Activated B cell treated with CpG ODN at 0.5 μM for 24 hours (primary cell): ENCODE measurements around the gene RAC2. TPM values are rescaled to one million over a fixed set of nuclear protein-coding genes. Genes with fewer than 3 reads are reported as not detected.
A peak's percentile ranks its signal among the peaks of the same experiment; 100 is the strongest.

Source experiments
- ATAC-seq: fragments of 200-7000 bp; cut with Tn5 transposase; one replicate; pipeline ENCODE4 v1.10.0; 2021; ENCODE audit warnings: low read depth, mild to moderate bottlenecking, moderate library complexity
- CTCF ChIA-PET: fragments of 350-600 bp; sonication (Branson Sonifier 250); formaldehyde crosslinking; loops from one replicate; lab custom pipeline; 2021; ENCODE audit warnings: antibody characterized with exemption; lab: Charles Lee
- POLR2A ChIA-PET: fragments of 350-600 bp; sonication (Branson Sonifier 250); formaldehyde crosslinking; loops from one replicate; lab custom pipeline; 2021; ENCODE audit warnings: antibody characterized with exemption; lab: Charles Lee
- DNase-seq: peaks from one replicate; pipeline ENCODE4 v3.0.0; 2022
- H3K27ac Mint-ChIP-seq: one replicate; pipeline ENCODE4 v1.8.0; 2020; ENCODE audit warnings: mixed read lengths
- H3K27me3 Mint-ChIP-seq: one replicate; pipeline ENCODE4 v1.8.0; 2021; ENCODE audit warnings: mixed read lengths
- H3K36me3 Mint-ChIP-seq: one replicate; pipeline ENCODE4 v1.8.0; 2021; ENCODE audit warnings: low read depth, mixed read lengths
- H3K4me1 Mint-ChIP-seq: one replicate; pipeline ENCODE4 v1.8.0; 2021; ENCODE audit warnings: mixed read lengths
- H3K4me3 Mint-ChIP-seq: one replicate; pipeline ENCODE4 v1.8.0; 2020; ENCODE audit warnings: mild to moderate bottlenecking, mixed read lengths
- H3K9me3 Mint-ChIP-seq: one replicate; pipeline ENCODE4 v1.8.0; 2020; ENCODE audit warnings: mixed read lengths
- intact Hi-C: fragments of 100-400 bp; cut with micrococcal nuclease; formaldehyde crosslinking; loops from one replicate; pipeline ENCODE4 v1.15.1; 2024
- total RNA-seq: library from RNA; stranded (reverse); gene quantifications from 2 replicates; pipeline ENCODE4 v1.2.3, GENCODE V29; 2022
- TF ChIP-seq, protein P1 (sequence below): fragments of 200-600 bp; IDR thresholded peaks from one replicate; pipeline ENCODE4 v1.8.0; 2022; ENCODE audit warnings: antibody characterized with exemption, mild to moderate bottlenecking

RAC2 gene
- total RNA-seq, 1 donor from 2014 or later = 557 TPM

GRCh38 chr22:37199760-37200108 lies 44.3 kb downstream of the RAC2 start:
- Mint-ChIP-seq H3K27me3 (no peaks in the 10 kb centered on the region), H3K36me3 (peaks cover 1% of the 10 kb centered on the region), H3K4me3 (peak overlapping the region; percentile 87), H3K9me3 (no peaks in the 10 kb centered on the region), H3K27ac (peak overlapping the region; percentile 94), H3K4me1 (peaks cover 28% of the 10 kb centered on the region)
- TF ChIP-seq, protein P1, sequence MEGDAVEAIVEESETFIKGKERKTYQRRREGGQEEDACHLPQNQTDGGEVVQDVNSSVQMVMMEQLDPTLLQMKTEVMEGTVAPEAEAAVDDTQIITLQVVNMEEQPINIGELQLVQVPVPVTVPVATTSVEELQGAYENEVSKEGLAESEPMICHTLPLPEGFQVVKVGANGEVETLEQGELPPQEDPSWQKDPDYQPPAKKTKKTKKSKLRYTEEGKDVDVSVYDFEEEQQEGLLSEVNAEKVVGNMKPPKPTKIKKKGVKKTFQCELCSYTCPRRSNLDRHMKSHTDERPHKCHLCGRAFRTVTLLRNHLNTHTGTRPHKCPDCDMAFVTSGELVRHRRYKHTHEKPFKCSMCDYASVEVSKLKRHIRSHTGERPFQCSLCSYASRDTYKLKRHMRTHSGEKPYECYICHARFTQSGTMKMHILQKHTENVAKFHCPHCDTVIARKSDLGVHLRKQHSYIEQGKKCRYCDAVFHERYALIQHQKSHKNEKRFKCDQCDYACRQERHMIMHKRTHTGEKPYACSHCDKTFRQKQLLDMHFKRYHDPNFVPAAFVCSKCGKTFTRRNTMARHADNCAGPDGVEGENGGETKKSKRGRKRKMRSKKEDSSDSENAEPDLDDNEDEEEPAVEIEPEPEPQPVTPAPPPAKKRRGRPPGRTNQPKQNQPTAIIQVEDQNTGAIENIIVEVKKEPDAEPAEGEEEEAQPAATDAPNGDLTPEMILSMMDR = no peak
- ATAC-seq = no peak
- intact Hi-C loops = loop anchor here (1.0 to 10.0 kb wide), 10 partner anchors 19 to 655 kb away; partner anchors contain the start of genes KCTD17, NCF4 and RAC2
- ChIA-PET CTCF (interaction anchor here (0.7 to 4.4 kb wide), 23 partner anchors 17 to 424 kb away, joined by 3 to 64 read pairs (median 5); partner anchors contain the start of genes IFT27, NCF4 and RAC2), POLR2A (interaction anchor here (0.6 to 5.8 kb wide), 18 partner anchors 9 to 409 kb away, joined by 3 to 98 read pairs (median 7); partner anchors contain the start of genes GGA1 and RAC2)
- DNase-seq = no peak

DNA sequence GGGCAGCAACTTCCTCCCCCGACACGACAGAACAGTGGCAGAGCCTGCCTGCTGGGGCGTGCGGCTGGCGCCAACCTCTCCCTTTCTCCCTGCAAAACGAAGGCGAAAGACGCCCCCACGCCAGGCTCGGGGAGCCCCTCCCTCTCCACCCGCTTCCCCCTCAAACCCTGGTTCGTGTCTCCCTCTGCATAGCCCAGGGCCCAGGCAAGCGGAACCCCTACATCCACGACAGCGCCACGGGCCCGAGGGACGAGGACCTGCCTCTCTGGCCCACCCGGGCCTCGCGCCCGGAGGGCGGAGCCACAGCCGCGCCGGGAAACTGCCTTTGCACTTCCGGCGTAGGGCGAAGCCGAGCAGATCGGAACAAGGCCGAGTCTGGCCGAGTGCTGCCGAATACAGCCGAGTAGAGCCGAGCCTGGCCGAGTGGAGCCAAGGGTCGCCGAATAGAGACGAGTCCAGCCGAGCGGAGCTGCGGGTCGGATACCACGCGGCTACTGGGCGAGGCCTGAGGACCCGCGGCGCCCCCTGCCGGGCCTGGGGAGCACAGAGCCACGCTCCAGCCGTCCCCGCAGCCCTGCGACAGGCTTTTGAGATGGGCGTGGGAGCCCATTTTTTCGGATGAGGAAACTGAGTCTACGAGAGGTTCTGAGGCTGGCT lies 44.8 kb downstream of the RAC2 start:
- ATAC-seq = peak; percentile 97
- CTCF ChIA-PET = interaction anchor here (0.9 to 4.4 kb wide), 23 partner anchors 18 to 442 kb away, joined by 3 to 64 read pairs (median 5); partner anchors contain the start of genes IFT27, NCF4 and RAC2

DNA sequence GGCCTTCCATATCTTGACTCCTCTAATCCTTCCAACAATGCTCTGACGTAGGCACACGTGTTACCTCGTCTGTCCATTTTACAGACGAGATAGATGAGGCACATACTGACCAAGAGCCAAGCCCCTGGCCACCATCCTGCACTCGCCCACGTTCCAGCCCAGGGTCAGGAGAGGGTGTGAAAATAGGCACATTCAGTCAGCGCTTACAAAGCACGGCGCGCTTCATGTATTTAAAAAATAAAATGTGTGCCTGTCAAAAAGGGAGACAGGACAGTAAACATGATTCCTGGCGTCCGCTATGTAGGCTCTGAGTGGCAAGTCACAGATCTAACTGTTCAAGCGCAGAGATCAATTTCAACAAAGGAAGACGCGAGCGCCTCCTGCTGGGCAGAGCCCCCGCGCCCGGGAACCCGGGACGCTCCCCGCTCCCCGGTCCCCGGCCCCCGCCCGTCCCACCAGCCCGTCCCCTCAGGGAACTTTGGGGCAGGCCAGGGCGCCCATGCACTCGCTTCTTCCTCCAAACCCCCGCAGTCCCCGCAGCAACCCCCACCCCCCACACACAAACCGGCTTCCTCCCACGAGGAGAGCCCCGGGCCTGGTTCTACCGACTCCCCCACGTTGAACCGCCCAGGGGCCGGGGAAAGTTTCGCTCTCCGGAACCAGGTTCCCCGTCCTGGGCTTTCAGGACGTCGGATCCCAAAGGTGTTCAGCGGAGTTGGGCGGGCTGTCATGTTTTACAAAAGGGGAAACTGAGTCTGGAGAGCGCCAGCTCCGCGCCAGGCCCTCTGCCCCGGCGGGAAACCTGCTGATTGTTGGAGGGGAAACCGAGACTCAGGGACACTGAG lies 45.6 kb downstream of the RAC2 start:
- POLR2A ChIA-PET = interaction anchor here (0.7 to 5.8 kb wide), 14 partner anchors 11 to 471 kb away, joined by 3 to 98 read pairs (median 13); partner anchors contain the start of genes GGA1 and RAC2
- H3K9me3 Mint-ChIP-seq = no peaks in the 10 kb centered on the region

More for the DNA sequence above, 44.8 kb downstream of the RAC2 start:
- peak overlapping the region; percentile 87 for H3K4me3 Mint-ChIP-seq
- peak; percentile 99 for DNase-seq
- no peaks in the 10 kb centered on the region for H3K27me3 Mint-ChIP-seq
- peak overlapping the region; percentile 94 for H3K27ac Mint-ChIP-seq
- intact Hi-C loops = loop anchor here (1.0 to 10.0 kb wide), 10 partner anchors 19 to 654 kb away; partner anchors contain the start of genes KCTD17, NCF4 and RAC2
- H3K4me1 Mint-ChIP-seq = peaks cover 28% of the 10 kb centered on the region
- POLR2A ChIA-PET = interaction anchor here (0.6 to 5.8 kb wide), 20 partner anchors 10 to 470 kb away, joined by 3 to 98 read pairs (median 7); partner anchors contain the start of genes GGA1 and RAC2
- H3K9me3 Mint-ChIP-seq = no peaks in the 10 kb centered on the region
- TF ChIP-seq, protein P1 = peak; percentile 22
- peaks cover 1% of the 10 kb centered on the region for H3K36me3 Mint-ChIP-seq

DNA sequence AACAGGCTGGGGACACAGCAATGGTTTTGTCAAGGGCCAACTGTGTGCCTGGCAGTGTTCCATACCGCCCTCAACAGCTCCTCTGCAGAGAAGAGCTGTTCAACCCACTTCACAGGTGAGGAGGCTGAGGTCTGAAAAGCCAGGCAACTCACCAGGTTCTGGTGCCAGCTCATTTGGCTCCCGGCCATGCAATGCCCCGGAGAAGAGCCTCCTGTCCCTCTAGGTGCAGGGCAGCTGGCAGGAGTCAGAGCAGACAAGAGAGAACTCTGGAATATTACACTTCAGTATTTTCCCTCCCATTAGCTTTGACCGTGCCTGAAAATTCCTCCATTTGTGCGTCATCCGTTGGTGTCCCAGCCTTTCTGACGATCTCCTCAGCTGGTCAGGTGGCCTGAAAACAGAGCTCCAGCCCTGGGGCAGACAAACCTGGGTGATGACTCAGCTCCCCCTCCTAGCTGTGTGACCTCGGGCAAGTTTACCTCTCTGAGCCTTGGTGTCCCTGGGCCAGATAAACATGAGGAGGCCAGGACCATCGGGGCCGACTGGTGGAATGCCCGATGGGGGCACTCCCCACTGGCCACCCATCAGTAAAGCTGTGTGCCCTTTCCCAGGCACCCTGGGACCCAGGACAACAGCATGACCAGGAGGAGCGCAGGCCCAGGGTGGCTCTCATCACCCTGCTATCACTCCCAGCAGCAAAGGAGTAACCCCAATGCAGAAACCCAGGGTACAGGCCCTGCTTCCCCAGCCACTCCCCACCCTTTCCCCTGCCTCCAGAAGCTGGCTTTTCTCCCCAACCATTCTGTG lies 46.4 kb downstream of the RAC2 start:
- ATAC-seq (no peak), DNase-seq (no peak)
- H3K4me3 Mint-ChIP-seq = peak overlapping the region; percentile 87
- H3K36me3 Mint-ChIP-seq = peaks cover 1% of the 10 kb centered on the region
- intact Hi-C loops = loop anchor here (1.0 to 10.0 kb wide), 8 partner anchors 119 to 653 kb away; partner anchors contain the start of genes IFT27 and NCF4
- CTCF ChIA-PET = interaction anchor here (0.9 to 4.4 kb wide), 13 partner anchors 21 to 415 kb away, joined by 3 to 64 read pairs (median 5); partner anchors contain the start of gene RAC2
- H3K27me3 Mint-ChIP-seq = no peaks in the 10 kb centered on the region
- H3K9me3 Mint-ChIP-seq = no peaks in the 10 kb centered on the region
- peak overlapping the region; percentile 94 for H3K27ac Mint-ChIP-seq
- TF ChIP-seq, protein P1 = no peak
- H3K4me1 Mint-ChIP-seq = peaks cover 36% of the 10 kb centered on the region
- POLR2A ChIA-PET = interaction anchor here (0.6 to 5.8 kb wide), 9 partner anchors 8 to 78 kb away, joined by 3 to 98 read pairs (median 23); partner anchors contain the start of gene RAC2

More for the DNA sequence above, 45.6 kb downstream of the RAC2 start:
- Mint-ChIP-seq H3K4me1 (peaks cover 36% of the 10 kb centered on the region), H3K4me3 (peak overlapping the region; percentile 87), H3K27me3 (no peaks in the 10 kb centered on the region), H3K27ac (peak overlapping the region; percentile 94), H3K36me3 (peaks cover 1% of the 10 kb centered on the region)
- CTCF ChIA-PET = interaction anchor here (0.9 to 4.4 kb wide), 26 partner anchors 18 to 442 kb away, joined by 3 to 64 read pairs (median 6); partner anchors contain the start of genes IFT27 and RAC2
- DNase-seq = peak; percentile 88
- TF ChIP-seq, protein P1 = no peak
- intact Hi-C loops = loop anchor here (1.0 to 10.0 kb wide), 15 partner anchors 20 to 654 kb away; partner anchors contain the start of genes IFT27, KCTD17, NCF4 and RAC2
- peak; percentile 9 for ATAC-seq
